Cardiac fibroblast (primary cell): ENCODE results near the gene SLC35F1.

ENCODE experiments used
- DNase-seq, 2 donors: peaks; one replicate each; pipeline versions ENCODE4 v3.0.0 to v3.0.0-alpha.2; 2010; ENCODE audit warnings: low read depth in 2 of 2
- H3K4me3 ChIP-seq, 2 donors: replicated peaks in 1 of 2; 1 replicate in 1 of 2; 2 replicates in 1 of 2; pipeline ENCODE4 v1.5.1; 2011; ENCODE audit warnings: low read depth in 2 of 2, low read length in 2 of 2, mild to moderate bottlenecking in 2 of 2, moderate library complexity in 1 of 2
- CTCF ChIP-seq: IDR thresholded peaks from one replicate; pipeline ENCODE4 v1.5.1; 2011; ENCODE audit warnings: low read depth, mild to moderate bottlenecking, low read length, inconsistent platforms

SLC35F1 gene

GRCh38 chr6:118295336-118295735, 388.3 kb downstream of the SLC35F1 start:
- no peak overlapping the region for H3K4me3 ChIP-seq
- no peak for DNase-seq
- no peak for TF ChIP-seq CTCF

- DNase-seq: peak in 1 of 2 donors; percentile 8
- no peak overlapping the region for H3K4me3 ChIP-seq
- TF ChIP-seq CTCF: no peak
These were observed 389.3 kb downstream of the SLC35F1 start for GRCh38 chr6:118296129-118296901.

- no peak for TF ChIP-seq CTCF
- DNase-seq: peak in 1 of 2 donors; percentile 14
- no peak overlapping the region for H3K4me3 ChIP-seq
These were observed 390.8 kb downstream of the SLC35F1 start for GRCh38 chr6:118297821-118298220.

GRCh38 chr6:118298476-118299427, 391.7 kb downstream of the SLC35F1 start:
- no peak overlapping the region for H3K4me3 ChIP-seq
- DNase-seq: no peak
- no peak for TF ChIP-seq CTCF

- TF ChIP-seq CTCF: no peak
- H3K4me3 ChIP-seq: no peak overlapping the region
- DNase-seq: no peak
These were observed 392.4 kb downstream of the SLC35F1 start for GRCh38 chr6:118299457-118299856.

- no peak overlapping the region for H3K4me3 ChIP-seq
- TF ChIP-seq CTCF: no peak
- no peak for DNase-seq
These were observed 397.3 kb downstream of the SLC35F1 start for GRCh38 chr6:118304321-118304720.
